Neutrophil (primary cell): Measurements from ENCODE around the gene ARHGEF37.
"Not testable (repeated sequence)": the region's sequence is repeated elsewhere in the genome, so short reads cannot be mapped to it uniquely, and the experiment has no call there.

Source experiments
- H3K27ac ChIP-seq: fragments of 200-600 bp; sonication (generic); 2 replicates; pipeline ENCODE4 v1.5.1; 2016; ENCODE audit warnings: mild to moderate bottlenecking, moderate library complexity
- H3K27me3 ChIP-seq: fragments of 200-600 bp; sonication (generic); 2 replicates; pipeline ENCODE4 v1.6.0; 2016; ENCODE audit warnings: mild to moderate bottlenecking
- H3K36me3 ChIP-seq: fragments of 200-600 bp; sonication (generic); 2 replicates; pipeline ENCODE4 v1.5.1; 2017
- H3K4me1 ChIP-seq, 2 experiments: fragments of 200-600 bp in 1 of 2; sonication (generic) in 1 of 2; 1 replicate in 1 of 2; 2 replicates in 1 of 2; pipeline versions ENCODE4 v1.5.1 to v1.6.1; 2013 to 2016; ENCODE audit warnings: low read depth in 1 of 2, low read length in 1 of 2, mild to moderate bottlenecking in 1 of 2, moderate library complexity in 1 of 2; ENCODE audit not compliant: control insufficient read depth in 1 of 2, insufficient read depth in 1 of 2
- H3K4me3 ChIP-seq, 2 experiments: fragments of 200-600 bp in 1 of 2; sonication (generic) in 1 of 2; 1 replicate in 1 of 2; 2 replicates in 1 of 2; pipeline ENCODE4 v1.5.1; 2013 to 2016; ENCODE audit warnings: low read depth in 1 of 2, low read length in 1 of 2, mild to moderate bottlenecking in 1 of 2, moderate library complexity in 1 of 2
- H3K9me3 ChIP-seq: fragments of 200-600 bp; sonication (generic); 2 replicates; pipeline ENCODE4 v1.5.1; 2016
- TF ChIP-seq, protein P1 (sequence below): fragments of 200-600 bp; sonication (generic); IDR thresholded peaks from 2 replicates; pipeline ENCODE4 v1.5.1; 2016; ENCODE audit warnings: antibody characterized with exemption

The ARHGEF37 gene

DNA sequence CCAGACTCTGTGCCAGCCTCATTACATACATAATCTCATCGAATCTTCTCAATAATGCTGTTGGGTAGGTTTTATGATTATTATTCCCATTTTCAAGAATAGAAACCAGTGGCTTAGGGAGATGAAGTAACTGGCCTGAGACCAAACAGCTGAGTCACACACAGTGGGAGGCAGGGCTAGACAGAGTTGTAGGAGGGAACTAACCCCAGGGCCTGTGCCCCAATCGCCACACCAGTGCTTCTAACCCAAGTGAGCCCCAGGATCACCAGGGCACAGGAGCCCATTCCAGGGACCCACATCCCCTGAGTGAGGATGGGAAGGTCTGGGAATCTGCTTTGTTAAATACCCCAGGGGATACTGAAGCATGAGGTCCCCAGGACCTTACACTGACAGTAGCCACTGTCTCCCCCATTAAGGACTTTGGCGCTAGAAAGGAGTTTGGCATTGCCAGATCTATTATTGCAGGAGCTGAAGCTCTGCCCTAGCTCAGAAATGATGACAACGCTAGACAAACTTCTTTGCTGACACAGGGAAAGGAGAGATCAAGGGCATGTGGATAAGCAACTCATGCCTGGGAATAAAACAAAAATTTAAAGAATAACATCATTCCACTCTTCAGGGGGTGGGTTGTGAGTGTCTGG lies 85.0 kb downstream of the ARHGEF37 start:
- no peaks in the 10 kb centered on the region for H3K9me3 ChIP-seq
- H3K27ac ChIP-seq = no peak overlapping the region
- no peaks in the 10 kb centered on the region for H3K27me3 ChIP-seq
- H3K4me3 ChIP-seq = no peak overlapping the region
- H3K4me1 ChIP-seq = no peaks in the 10 kb centered on the region
- TF ChIP-seq, protein P1, sequence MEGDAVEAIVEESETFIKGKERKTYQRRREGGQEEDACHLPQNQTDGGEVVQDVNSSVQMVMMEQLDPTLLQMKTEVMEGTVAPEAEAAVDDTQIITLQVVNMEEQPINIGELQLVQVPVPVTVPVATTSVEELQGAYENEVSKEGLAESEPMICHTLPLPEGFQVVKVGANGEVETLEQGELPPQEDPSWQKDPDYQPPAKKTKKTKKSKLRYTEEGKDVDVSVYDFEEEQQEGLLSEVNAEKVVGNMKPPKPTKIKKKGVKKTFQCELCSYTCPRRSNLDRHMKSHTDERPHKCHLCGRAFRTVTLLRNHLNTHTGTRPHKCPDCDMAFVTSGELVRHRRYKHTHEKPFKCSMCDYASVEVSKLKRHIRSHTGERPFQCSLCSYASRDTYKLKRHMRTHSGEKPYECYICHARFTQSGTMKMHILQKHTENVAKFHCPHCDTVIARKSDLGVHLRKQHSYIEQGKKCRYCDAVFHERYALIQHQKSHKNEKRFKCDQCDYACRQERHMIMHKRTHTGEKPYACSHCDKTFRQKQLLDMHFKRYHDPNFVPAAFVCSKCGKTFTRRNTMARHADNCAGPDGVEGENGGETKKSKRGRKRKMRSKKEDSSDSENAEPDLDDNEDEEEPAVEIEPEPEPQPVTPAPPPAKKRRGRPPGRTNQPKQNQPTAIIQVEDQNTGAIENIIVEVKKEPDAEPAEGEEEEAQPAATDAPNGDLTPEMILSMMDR = no peak
- H3K36me3 ChIP-seq = no peaks in the 10 kb centered on the region

DNA sequence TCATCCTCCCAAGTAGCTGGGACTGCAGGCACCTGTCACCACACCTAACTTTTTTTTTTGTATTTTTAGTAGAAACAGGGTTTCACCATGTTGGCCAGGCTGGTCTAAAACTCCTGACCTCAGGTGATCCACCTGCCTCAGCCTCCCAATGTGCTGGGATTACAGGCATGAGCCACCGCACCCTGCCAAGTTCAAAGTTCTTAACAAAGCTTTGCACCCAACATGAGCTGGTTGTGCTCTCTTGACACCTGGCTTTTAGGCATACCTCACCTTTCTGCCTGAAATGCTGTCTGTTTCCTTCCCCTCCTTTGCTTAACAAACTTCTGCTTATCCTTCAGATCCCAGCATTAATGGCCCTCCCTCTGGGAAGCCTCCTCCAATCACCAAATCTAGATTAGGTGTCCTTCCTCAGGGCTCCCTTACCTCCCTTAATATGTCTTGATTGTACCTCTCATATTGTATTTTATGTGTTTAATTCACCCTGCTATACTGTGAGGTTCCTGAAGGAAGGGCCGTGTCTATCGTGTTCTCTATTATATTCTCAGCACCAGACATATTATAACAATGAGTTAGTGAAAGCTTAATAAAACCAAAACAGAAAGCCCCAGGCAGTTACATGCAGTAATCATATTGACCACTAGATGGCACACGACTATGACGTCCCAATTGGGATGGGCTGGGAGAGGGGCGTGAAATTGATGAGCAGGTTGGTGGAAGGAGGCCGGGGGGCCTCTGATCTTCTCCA lies 86.0 kb downstream of the ARHGEF37 start:
- TF ChIP-seq, protein P1 = peak; percentile 87
- H3K9me3 ChIP-seq = no peaks in the 10 kb centered on the region
- no peaks in the 10 kb centered on the region for H3K27me3 ChIP-seq
- no peaks in the 10 kb centered on the region for H3K36me3 ChIP-seq
- no peak overlapping the region for H3K27ac ChIP-seq
- no peak overlapping the region for H3K4me3 ChIP-seq
- H3K4me1 ChIP-seq = no peaks in the 10 kb centered on the region

DNA sequence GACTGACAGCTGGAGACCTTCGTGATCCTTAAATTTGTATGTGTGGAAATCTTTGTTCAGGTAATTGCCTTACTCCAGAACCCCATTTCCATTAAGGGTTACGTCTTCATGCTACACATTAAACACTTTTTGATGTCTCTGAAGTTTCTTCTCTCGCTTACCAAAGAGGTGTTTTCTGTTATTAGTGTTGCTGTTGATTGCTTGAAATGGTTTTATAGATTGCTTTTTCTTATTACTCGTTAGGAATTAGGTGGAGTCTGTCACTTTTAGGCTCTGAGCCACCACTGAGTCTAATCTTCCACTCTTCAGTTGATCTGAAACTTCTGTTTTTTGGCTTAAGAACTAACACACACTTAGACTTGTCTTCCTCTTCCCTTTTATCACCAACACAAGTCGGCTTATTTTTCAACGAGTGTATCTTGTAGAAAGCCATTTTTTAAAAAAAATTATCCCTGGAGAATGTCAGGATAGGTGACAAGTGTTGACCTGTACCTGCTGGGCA lies 86.6 kb downstream of the ARHGEF37 start:
- Histone ChIP-seq H3K36me3 (no peaks in the 10 kb centered on the region), H3K9me3 (no peaks in the 10 kb centered on the region), H3K27me3 (no peaks in the 10 kb centered on the region), H3K27ac (no peak overlapping the region), H3K4me3 (no peak overlapping the region), H3K4me1 (no peaks in the 10 kb centered on the region)
- TF ChIP-seq, protein P1 = no peak

DNA sequence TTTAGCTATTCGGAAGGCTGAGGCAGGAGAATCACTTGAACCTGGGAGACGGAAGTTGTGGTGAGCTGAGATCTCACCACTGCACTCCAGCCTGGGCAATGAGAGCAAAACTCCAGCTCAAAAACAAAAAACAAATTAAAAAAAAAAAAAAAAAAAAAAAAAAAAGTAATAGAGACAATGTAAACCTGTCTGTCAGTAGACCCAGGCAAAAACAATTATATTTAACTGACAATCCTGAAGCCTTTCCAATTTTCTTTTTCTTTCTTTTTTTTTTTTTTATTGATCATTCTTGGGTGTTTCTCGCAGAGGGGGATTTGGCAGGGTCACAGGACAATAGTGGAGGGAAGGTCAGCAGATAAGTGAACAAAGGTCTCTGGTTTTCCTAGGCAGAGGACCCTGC lies 88.0 kb downstream of the ARHGEF37 start:
- H3K9me3 ChIP-seq, H3K36me3 ChIP-seq, H3K27ac ChIP-seq, H3K4me3 ChIP-seq, H3K4me1 ChIP-seq, H3K27me3 ChIP-seq: not testable (repeated sequence)

DNA sequence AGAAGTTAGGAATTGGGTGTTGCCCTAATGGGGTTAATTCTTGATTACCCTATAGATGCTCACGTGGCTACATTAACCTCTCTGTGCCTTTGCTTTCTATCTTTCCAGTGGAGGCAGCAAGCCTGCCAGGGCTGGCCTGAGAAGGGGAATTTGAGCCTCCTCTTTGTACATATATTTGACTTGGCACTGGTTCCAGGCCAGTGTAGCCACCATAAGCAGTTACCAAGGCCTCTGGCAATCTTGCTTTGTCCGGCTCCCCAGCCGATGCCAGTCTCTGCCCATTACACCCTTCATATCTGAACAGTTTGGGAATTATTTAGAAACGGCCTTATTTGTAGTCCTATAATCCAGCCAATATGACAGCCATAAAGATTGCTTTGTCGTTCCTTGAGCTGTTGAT lies 90.2 kb downstream of the ARHGEF37 start:
- TF ChIP-seq, protein P1 = no peak
- no peaks in the 10 kb centered on the region for H3K36me3 ChIP-seq
- H3K27ac ChIP-seq = no peak overlapping the region
- H3K4me3 ChIP-seq = no peak overlapping the region
- no peaks in the 10 kb centered on the region for H3K9me3 ChIP-seq
- H3K27me3 ChIP-seq = no peaks in the 10 kb centered on the region
- peaks cover 7 to 8% of the 10 kb centered on the region in 2 experiments for H3K4me1 ChIP-seq
